COLO668 (cell line): ENCODE results near the gene SLBP.

Experiments
- DNase-seq: peaks from one replicate; lab custom pipeline; 2025; ENCODE audit not compliant: unreplicated experiment; lab: John Stamatoyannopoulos, UW

SLBP gene

DNA sequence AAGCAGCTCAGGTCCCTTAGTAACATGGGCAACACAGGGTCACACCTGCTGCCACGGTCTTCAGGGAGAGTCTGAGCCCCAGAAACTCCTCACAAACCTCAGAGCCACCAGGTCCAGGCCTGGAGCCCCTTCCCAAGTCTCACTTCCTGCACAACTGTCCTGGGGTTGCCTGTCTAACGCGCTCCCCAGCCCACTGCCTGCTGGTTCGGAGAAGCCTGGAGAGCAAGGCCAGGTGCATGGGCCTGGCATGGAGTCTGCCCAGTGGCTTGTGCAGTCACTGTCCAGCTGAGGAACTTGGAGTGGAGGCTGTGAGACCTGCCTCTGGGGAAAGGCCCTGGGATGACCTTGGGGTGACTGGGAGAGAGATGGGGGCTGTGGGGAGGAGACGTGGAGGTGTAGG, 56.0 kb downstream of the SLBP start:
- no peak for DNase-seq

DNA sequence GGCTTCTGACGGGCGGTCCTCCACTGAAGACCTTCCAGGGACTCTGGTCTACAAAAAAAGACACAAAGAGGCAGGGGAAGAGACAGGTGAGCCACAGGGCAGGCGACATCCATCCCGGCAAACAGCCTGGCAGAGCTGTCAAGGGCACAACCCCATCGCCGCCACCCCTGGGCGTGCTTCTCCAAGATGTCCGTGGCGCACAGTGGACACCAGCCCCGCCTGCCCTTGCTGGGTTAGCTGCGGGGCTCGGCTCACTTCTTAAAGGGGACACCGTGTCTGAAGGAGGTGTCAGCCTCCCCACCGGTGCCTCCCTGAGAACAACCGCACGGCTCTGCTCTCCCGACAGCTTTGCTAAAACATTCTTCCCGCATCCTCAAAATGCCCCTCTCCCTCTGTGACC, 56.4 kb downstream of the SLBP start:
- DNase-seq = no peak

DNA sequence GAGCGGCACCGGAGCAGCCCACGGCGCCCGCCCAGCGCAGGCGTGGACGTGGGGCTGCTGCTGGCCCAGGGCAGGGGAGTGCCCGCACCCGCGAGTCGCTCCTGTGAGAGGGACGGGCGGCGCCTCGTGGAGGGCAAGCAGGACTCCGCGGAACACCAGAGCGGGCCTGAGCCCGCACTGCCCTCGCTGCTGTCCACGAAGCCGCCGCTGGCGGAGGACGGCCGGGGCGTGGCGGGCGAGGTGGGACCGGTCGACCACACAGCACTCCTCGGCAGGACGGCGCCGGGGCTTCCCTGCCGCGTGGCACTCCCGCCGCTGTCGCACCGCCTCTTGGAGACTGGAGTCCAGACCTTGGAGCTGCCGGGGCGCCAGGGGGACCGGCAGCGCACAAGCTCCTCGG, 57.0 kb downstream of the SLBP start:
- DNase-seq = no peak

- no peak for DNase-seq
Observed at GRCh38 chr4:1654216-1654955, 57.7 kb downstream of the SLBP start.

GRCh38 chr4:1653776-1654175, 58.3 kb downstream of the SLBP start:
- no peak for DNase-seq

- DNase-seq = no peak
Observed at GRCh38 chr4:1652088-1652487, 60.0 kb downstream of the SLBP start.

GRCh38 chr4:1651609-1652008, 60.5 kb downstream of the SLBP start:
- DNase-seq = no peak

- no peak for DNase-seq
Observed at GRCh38 chr4:1648962-1649361, 63.2 kb downstream of the SLBP start.

DNA sequence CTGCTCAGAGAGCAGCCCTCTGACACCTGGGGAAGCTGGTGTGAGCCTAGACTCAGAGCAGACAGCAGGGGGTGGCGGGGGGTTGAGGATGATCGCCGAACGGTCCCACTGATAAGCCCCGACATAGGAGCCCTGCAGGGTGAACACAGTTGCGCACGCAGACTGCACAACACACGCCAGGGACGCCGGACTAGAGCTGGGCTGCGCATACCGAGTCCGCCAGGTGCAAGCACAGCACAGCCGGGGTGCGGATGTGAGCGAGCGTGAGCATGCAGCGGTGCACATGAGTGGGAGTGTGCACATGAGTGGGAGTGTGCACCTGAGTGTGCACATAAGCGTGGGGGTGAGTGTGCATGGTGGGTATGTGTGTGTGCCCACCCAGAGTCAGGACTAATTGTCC, 64.7 kb downstream of the SLBP start:
- no peak for DNase-seq

DNA sequence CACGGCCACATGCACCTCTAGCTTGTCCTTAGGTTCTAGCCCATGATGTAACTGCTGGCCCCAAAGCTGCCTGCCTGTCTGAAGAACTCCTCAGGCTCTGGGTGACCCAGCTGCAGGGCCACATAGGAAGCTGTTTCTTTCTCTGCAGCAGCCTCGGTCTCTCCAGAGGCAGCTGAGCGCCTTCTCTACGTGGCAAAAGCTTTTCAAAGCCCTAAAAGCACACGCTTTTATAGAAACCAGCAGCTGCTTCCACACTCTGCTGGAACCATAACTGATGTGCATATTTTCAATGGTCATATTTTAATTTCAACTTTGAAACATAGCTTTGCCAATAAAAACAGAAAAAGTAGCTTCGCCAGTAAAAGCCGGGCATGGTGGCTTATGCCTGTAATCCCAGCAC, 65.4 kb downstream of the SLBP start:
- DNase-seq = no peak

GRCh38 chr4:1644891-1645657, 67.0 kb downstream of the SLBP start:
- DNase-seq = no peak

- no peak for DNase-seq
Observed at GRCh38 chr4:1643971-1644735, 68.0 kb downstream of the SLBP start.
